CD4-positive, alpha-beta T cell treated with Interleukin-4 for 4 hours (primary cell): ENCODE measurements around the gene RCAN1.

Experiments
- DNase-seq: peaks from one replicate; pipeline ENCODE4 v3.0.0-alpha.2; 2020

The RCAN1 gene

DNA sequence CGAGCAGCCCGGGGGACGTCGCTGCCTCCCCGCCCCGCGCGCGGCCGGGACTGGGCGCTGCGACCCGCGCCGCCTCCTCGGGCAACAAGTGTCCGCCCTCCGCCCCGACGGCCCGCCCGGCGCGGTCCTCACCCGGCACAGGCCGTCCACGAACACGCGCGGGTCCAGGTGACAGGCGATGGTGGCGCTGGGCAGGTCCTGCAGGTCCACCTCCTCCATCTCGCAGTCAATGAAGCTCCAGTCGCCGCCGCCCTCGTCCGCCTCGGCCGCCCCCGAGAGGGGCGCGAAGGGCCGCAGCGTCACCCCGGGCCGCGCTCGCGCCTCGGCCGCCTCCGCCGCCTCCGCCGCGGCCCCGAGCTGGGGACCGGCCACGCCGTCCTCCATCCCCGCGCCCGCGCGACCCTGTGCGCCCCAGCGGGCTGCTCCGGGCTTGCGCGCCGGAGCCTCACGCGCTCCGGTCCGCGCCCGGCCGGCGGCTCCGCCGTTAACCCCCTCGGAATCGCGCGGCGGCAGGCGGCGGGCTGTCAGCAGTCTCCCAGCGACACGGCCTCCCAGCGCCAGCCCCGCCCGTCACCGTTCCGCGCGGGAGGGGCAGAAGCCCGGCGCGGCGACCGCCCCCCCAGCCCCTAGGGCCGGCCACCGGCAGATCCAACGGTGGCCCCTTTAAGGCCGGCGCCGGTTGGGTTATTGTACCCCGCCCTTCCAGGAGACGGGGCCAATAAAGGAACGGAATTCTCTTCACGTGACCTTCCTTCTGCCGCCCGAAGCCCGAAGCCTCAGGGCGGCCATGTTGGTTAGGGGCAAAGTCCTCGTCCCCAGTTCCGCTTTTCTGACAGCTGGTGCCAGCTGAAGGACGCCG is at the start of gene RCAN1:
Gene RCAN1 (minus strand): TSS at position 486 of the 859 bp plus-strand sequence. CDS start 102 bp downstream, at position 384.
- DNase-seq, result peak; percentile 92

GRCh38 chr21:34661848-34662247 is 46.9 kb upstream of the RCAN1 start:
- no peak for DNase-seq

DNA sequence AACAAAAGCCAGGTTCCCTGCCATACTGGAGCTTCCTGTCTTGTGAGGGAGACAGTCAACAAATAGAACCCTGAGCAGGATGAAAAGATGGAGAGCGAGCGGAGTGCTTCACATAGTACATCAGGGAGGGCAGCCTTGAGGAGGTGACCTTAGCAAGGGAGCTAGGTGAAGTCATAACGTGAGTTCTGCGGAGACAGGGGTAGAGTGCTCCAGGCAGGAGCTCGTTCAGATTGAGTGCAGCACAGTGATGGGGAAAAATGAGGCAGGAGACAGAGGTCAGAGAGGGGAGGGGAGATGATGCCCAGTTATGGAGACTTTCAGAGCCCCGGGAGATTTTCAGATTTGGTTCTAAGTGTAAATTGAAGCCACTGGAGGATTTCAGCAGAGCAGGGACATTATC is 38.6 kb upstream of the RCAN1 start:
- DNase-seq, result no peak

DNA sequence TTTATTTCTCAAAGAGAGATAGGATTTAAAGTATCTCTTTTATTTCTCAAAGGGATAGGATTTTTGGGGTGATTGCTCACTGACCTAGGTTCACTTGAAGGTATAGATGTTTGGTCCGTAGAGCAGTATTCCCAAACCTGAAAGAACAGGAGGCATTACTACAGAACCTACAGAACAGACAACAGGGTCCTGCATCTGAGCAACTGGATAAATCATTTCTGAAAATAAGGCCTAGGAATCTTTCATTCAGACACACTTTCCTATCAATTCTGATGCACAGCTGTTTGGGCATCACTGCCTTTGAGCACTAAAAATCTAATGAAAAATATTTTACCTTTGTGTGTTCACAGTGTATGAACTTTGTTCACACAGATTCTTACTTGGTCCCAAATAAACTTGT is 36.7 kb upstream of the RCAN1 start:
- no peak for DNase-seq

GRCh38 chr21:34650861-34651431 is 36.0 kb upstream of the RCAN1 start:
- no peak for DNase-seq

- no peak for DNase-seq
Measured at GRCh38 chr21:34649400-34649799, 34.5 kb upstream of the RCAN1 start.

DNA sequence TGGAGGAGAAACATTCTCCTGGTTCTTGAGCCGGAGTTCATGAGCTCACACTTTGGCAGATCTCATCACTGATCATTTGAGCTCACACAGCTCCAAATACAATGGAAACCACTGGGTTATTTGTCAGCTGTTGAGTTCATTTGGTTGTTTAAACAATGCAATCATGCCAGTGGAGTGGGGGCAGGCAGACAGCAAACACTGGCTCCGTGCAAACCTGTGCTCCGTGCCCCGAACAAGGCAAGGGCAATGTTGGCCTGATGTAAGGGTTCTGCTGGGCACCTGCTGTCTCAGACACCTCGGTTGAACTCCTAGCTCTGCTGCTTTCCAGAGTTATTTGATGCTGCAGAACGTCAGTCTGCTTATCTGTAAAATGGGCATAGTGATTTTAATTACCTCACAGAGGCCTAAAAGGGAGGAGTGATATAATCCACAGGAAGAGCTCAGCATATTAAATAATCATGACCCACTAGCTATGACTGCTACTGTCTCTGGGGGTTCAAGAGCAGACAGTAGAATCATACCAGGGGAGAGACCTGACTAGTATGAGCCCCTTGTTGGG is 33.9 kb upstream of the RCAN1 start:
- DNase-seq, result no peak

- no peak for DNase-seq
Measured at GRCh38 chr21:34647555-34647954, 32.6 kb upstream of the RCAN1 start.

GRCh38 chr21:34644825-34645224 is 29.9 kb upstream of the RCAN1 start:
- no peak for DNase-seq

DNA sequence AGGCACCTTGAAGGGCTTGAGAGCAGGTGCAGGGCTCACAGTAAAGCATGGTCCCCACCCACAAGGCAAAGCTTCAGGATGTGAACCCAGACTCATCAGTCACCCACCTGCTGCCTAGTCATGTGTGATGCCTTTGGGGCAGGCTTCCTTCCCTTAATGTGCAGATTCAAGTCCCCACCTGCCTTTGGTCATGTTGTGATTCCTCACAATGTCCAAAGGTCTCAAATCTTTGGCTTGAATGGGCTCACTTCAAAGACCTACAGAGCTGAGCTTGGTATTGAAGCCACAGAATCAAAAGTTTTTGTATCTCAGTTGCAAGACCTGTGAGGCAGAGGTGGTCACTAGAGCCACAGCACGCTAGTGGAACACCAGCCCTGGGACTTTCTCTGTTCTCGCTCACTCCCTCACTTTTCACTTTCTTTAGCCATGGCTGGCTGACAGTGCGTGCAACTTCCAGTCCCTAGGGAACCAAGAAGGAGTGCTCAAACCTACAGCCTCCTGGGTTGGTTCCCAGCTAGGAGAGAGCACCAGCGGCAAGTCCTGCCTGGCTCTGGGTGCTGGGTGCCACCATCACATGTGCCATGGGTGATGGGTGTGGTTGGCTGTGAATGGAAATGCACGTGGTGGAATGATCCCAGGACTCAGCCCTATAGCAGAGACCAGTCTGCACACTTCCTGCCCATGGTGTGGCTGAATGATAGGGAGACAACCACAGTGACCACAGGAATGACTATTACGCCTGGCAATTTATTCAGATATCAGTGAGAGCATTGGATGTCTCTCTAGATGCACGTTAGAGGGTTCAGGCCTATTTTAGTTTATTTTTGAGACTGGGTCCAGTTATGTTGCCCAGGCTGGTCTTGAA is 27.5 kb upstream of the RCAN1 start:
- no peak for DNase-seq

GRCh38 chr21:34640858-34641257 is 25.9 kb upstream of the RCAN1 start:
- no peak for DNase-seq

DNA sequence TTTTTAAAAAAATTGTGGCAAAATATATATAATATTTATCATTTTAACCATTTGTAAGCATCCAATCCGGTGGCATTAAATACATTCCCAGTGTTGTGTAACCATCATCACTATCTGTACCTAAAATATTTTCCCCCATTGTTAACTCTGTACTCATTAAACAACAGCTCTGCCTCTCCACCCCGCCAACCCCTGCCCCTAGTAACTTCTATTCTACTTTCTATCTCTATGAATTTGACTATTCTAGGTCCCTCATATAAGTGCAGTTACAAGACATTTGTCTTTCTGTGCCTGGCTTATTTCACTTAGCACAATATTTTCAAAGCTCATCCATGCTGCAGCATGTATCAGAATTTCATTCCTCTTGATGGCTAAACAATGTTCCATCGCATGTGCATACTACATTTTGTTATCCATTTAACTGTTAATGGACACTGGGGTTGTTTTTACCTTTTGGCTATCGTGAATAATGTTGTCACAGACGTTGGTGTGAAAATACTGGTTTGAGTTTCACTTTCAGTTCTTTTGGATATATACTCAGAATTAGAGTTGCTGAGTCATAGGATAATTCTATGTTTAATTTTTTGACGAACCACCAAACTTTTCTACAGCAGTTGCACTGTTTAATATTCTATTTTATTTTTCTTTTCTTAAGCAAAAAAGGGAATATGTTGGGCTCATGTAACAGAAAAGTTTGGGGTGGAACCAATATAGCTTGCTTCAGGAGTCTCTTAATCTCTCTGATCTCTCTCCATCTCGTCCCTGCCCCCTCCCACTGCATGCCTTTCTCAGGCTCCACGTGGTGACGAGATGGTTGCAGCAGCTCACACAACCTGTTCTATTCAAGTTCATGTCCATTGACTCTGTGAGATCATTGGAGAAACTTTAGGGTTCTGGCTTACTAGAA is 25.2 kb upstream of the RCAN1 start:
- peak; percentile 44 for DNase-seq

DNA sequence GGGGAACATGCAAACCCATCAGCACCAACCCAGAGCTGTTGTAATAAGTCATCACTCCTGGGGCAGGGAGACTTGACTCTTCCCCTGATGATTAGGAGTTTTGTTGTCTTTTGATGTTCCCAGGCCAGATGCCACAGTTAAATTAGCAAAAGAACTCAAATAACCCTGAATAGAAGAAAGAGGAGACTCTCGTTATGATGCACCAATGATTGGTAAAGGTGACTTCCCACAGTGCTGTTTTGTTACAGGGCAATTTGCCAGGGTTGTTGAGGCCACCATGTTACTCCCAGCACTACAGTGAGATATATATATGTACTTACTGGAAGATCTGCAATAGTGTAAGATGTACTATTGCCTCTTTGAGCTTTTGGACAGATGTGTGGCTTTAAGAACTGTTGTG is 24.3 kb upstream of the RCAN1 start:
- no peak for DNase-seq

DNA sequence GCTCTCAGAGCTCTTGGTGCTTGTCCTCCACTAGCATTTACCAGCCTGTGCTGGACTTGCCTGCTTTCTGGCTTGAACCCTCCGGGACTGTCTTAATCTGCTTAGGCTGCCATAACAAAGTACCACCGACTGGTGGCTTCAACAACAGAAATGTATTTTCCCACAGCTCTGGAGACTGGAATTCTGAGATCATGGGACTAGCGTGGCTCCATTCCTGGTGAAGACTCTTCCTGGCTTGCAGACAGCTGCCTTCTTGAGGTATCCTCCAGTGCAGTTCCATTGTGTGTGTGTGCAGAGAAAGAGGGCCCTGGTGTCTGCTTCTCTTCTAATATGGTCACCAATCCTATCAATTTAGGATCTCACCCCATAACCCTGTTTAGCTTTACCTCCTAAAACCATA is 22.0 kb upstream of the RCAN1 start:
- no peak for DNase-seq

GRCh38 chr21:34635307-34635706 is 20.4 kb upstream of the RCAN1 start:
- no peak for DNase-seq

GRCh38 chr21:34632498-34632897 is 17.6 kb upstream of the RCAN1 start:
- no peak for DNase-seq

- peak; percentile 65 for DNase-seq
Measured at GRCh38 chr21:34630536-34631143, 15.7 kb upstream of the RCAN1 start.

- DNase-seq, result no peak
Measured at GRCh38 chr21:34626131-34626530, 11.2 kb upstream of the RCAN1 start.

GRCh38 chr21:34625030-34625593 is 10.2 kb upstream of the RCAN1 start:
- DNase-seq, result no peak

GRCh38 chr21:34623516-34623915 is 8.6 kb upstream of the RCAN1 start:
- no peak for DNase-seq
